Kidney (tissue), 14 donors: ENCODE measurements around the gene ACSL5. TPM values are rescaled to one million over a fixed set of nuclear protein-coding genes. Genes with fewer than 3 reads are reported as not detected.

Experiments used
- DNase-seq, 5 donors: peaks; one replicate each; pipeline ENCODE4 v3.0.0-alpha.2; 2013 to 2020
- FAIRE-seq: peaks from 2 replicates; lab custom pipeline; 2012; peaks lifted over from hg19 to GRCh38; lab: Jason Lieb, UNC
- H3K27ac ChIP-seq, 2 donors: one replicate each; pipeline ENCODE4 v1.7.0; 2013; ENCODE audit warnings: low read depth in 2 of 2, low read length in 2 of 2, inconsistent platforms in 1 of 2
- H3K27me3 ChIP-seq: one replicate; pipeline ENCODE4 v1.7.1; 2013; ENCODE audit warnings: low read length, inconsistent platforms; ENCODE audit not compliant: control insufficient read depth, insufficient read depth
- H3K36me3 ChIP-seq, 3 donors: one replicate each; pipeline versions ENCODE4 v1.7.0 to v1.7.1; 2013; ENCODE audit warnings: low read length in 3 of 3, control low read depth in 1 of 3, inconsistent platforms in 1 of 3; ENCODE audit not compliant: insufficient read depth in 3 of 3, control insufficient read depth in 2 of 3
- H3K4me1 ChIP-seq, 3 donors: one replicate each; pipeline versions ENCODE4 v1.7.0 to v1.7.1; 2013; ENCODE audit warnings: low read length in 3 of 3, inconsistent platforms in 1 of 3, low read depth in 1 of 3; ENCODE audit not compliant: control insufficient read depth in 2 of 3, insufficient read depth in 2 of 3
- H3K4me3 ChIP-seq, 3 donors: one replicate each; pipeline versions ENCODE4 v1.7.0 to v1.8.1; 2013; ENCODE audit warnings: low read length in 3 of 3, control low read depth in 1 of 3, inconsistent platforms in 1 of 3
- H3K9ac ChIP-seq, 3 donors: one replicate each; pipeline versions ENCODE4 v1.7.0 to v1.7.1; 2013; ENCODE audit warnings: low read length in 3 of 3, control low read depth in 1 of 3, inconsistent platforms in 1 of 3
- H3K9me3 ChIP-seq, 3 donors: one replicate each; pipeline versions ENCODE4 v1.7.0 to v1.7.1; 2013; ENCODE audit warnings: low read length in 3 of 3, control low read depth in 1 of 3, inconsistent platforms in 1 of 3; ENCODE audit not compliant: control insufficient read depth in 2 of 3, insufficient read depth in 1 of 3
- CTCF ChIP-seq: IDR thresholded peaks from 3 replicates; pipeline ENCODE4 v1.5.1; 2012; ENCODE audit warnings: mild to moderate bottlenecking, moderate library complexity, borderline replicate concordance; ENCODE audit not compliant: insufficient read depth; ENCODE audit errors: extremely low read depth
- intact Hi-C: fragments of 100-400 bp; cut with DNase I; formaldehyde crosslinking; loops from one replicate; pipeline ENCODE4 v1.11.1; 2022
- polyA plus RNA-seq: library from polyadenylated mRNA; stranded (reverse); fragments of 350-450 nt; fragmentation: Illumina TruSeq; extraction: RNeasy Lipid Tissue Mini Kit (QIAGEN cat#74804); gene quantifications from one replicate; pipeline ENCODE4 v1.2.3, GENCODE V29; 2014; ENCODE audit warnings: low read depth, low replicate concordance; ENCODE audit not compliant: insufficient read depth
- total RNA-seq: library from RNA; stranded (reverse); fragmentation: NEBNext Ultra II Directional; extraction: Animal tissue kit (Norgen Biotek cat#: 25700); gene quantifications from one replicate; pipeline ENCODE4 v1.2.1, GENCODE V29; 2021
- donor health status: control.
- donor health status: control.
- donor health status: control.
- donor health status: control.
- donor health status: control.
- donor health status: DM: yes; HTN: yes; CAD: no.
- donor health status: Normal renal cell carcinoma (clear cell type).

The ACSL5 gene
- total and polyA plus RNA-seq, 2 donors from 2014 or later, result 5.6 to 21.8 TPM

- intact Hi-C loops, result no loop called here
- FAIRE-seq, result no peak
- H3K9ac ChIP-seq, result no peak overlapping the region
These were observed 11.8 kb upstream of the ACSL5 start for GRCh38 chr10:112361951-112362751.

GRCh38 chr10:112362833-112363232 is 11.1 kb upstream of the ACSL5 start:
- intact Hi-C loops, result no loop called here
- Histone ChIP-seq H3K27me3 (no peaks in the 10 kb centered on the region), H3K4me3 (no peak overlapping the region), H3K36me3 (no peaks in the 10 kb centered on the region), H3K4me1 (peaks cover 0 to 9% (median 0%) of the 10 kb centered on the region in 3 donors), H3K27ac (no peak overlapping the region), H3K9me3 (no peaks in the 10 kb centered on the region), H3K9ac (no peak overlapping the region)
- TF ChIP-seq CTCF, result no peak
- no peak for FAIRE-seq
- no peak for DNase-seq

More at GRCh38 chr10:112361951-112362751, 11.8 kb upstream of the ACSL5 start:
- TF ChIP-seq CTCF, result no peak
- Histone ChIP-seq H3K27ac (no peak overlapping the region), H3K36me3 (no peaks in the 10 kb centered on the region), H3K9me3 (no peaks in the 10 kb centered on the region), H3K27me3 (no peaks in the 10 kb centered on the region), H3K4me3 (no peak overlapping the region), H3K4me1 (peaks cover 0 to 9% (median 0%) of the 10 kb centered on the region in 3 donors)
- peak in 4 of 5 donors; percentile 64 to 78 (median 72) for DNase-seq

GRCh38 chr10:112363696-112364688 is 9.9 kb upstream of the ACSL5 start:
- no peak for TF ChIP-seq CTCF
- FAIRE-seq, result no peak
- Histone ChIP-seq H3K36me3 (no peaks in the 10 kb centered on the region), H3K27ac (no peak overlapping the region), H3K4me3 (no peak overlapping the region), H3K9ac (no peak overlapping the region), H3K9me3 (no peaks in the 10 kb centered on the region), H3K27me3 (no peaks in the 10 kb centered on the region), H3K4me1 (peaks cover 0 to 9% (median 0%) of the 10 kb centered on the region in 3 donors)
- DNase-seq, result no peak
- intact Hi-C loops, result no loop called here
